ENCODE data around the gene ABCA12. TPM values are rescaled to one million over a fixed set of nuclear protein-coding genes. Genes with fewer than 3 reads are reported as not detected.

The ABCA12 gene
- total and polyA plus RNA-seq, 2 of the 13 experiments (the other 11 are each of a cell fraction or from before 2014, with no cell fraction given), result 0.02 to 0.07 TPM

DNA sequence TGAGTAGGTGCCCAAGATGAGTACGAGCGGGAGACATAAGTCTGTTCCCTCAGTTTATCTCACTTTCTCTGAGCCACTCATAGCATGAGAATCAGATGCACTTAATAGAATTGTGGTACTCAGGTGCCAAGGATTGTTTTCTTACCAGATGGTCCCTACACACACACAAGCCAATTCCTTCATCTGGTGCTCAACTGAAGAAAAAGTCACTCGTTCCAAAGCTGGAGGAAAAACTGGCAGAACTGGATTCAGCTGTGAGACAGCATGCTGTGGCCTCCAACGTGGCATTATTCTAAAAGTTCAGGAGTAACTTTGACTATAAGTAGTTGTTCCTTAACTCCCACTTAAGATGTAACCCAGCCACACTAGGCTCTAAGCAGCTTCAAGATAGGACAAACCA is 33.4 kb upstream of the ABCA12 start:
- H4K20me1 ChIP-seq (ENCODE audit: insufficient read depth, low read length), result no peaks in the 10 kb centered on the region
- 21% methylated on average over 4 of the region's 4 CpGs for WGBS (ENCODE audit: low lambda C conversion rate)
- DNase-seq (ENCODE audit: low spot score) (no peak), FAIRE-seq (no peak), ATAC-seq (no peak)
- H2AFZ ChIP-seq (ENCODE audit: low read length), result no peak overlapping the region
- ChIA-PET CTCF (ENCODE audit: low intra/inter-chr PET ratio, low total read pairs) (no interaction called here), POLR2A (no interaction called here)
- peaks cover 0 to 4% of the 10 kb centered on the region in 2 experiments; a peak in 3 of 5 replicates for H3K27me3 ChIP-seq (ENCODE audit: control insufficient read depth in 1 of 2, insufficient read depth in 2 of 2, low read length in 2 of 2)
- H3K27ac ChIP-seq (ENCODE audit: extremely low read length, insufficient read depth, low read length), result no peak overlapping the region
- no TSS peak for BruUV-seq (replicated peaks)
- no peaks in the 10 kb centered on the region for H3K36me3 ChIP-seq (replicated peaks in 1 of 2; ENCODE audit: control insufficient read depth in 1 of 2, insufficient read depth in 2 of 2, low read length in 2 of 2)
- in situ Hi-C loops (cut with HindIII; ENCODE audit: extremely low pct_ligation_motif_present, low pct_unique_long_range_greater_than_20kb), result no loop called here
- intact Hi-C loops (cut with micrococcal nuclease; ENCODE audit: unreplicated experiment), result no loop called here
- TF ChIP-seq KDM5B (CRISPR knock-in tag; IDR thresholded peaks at IDR 0.05; ENCODE audit: borderline replicate concordance), result no peak
- TF ChIP-seq HOXA9 (CRISPR knock-in tag; IDR thresholded peaks at IDR 0.05; ENCODE audit: borderline replicate concordance), result no peak
- TF ChIP-seq, protein P1, sequence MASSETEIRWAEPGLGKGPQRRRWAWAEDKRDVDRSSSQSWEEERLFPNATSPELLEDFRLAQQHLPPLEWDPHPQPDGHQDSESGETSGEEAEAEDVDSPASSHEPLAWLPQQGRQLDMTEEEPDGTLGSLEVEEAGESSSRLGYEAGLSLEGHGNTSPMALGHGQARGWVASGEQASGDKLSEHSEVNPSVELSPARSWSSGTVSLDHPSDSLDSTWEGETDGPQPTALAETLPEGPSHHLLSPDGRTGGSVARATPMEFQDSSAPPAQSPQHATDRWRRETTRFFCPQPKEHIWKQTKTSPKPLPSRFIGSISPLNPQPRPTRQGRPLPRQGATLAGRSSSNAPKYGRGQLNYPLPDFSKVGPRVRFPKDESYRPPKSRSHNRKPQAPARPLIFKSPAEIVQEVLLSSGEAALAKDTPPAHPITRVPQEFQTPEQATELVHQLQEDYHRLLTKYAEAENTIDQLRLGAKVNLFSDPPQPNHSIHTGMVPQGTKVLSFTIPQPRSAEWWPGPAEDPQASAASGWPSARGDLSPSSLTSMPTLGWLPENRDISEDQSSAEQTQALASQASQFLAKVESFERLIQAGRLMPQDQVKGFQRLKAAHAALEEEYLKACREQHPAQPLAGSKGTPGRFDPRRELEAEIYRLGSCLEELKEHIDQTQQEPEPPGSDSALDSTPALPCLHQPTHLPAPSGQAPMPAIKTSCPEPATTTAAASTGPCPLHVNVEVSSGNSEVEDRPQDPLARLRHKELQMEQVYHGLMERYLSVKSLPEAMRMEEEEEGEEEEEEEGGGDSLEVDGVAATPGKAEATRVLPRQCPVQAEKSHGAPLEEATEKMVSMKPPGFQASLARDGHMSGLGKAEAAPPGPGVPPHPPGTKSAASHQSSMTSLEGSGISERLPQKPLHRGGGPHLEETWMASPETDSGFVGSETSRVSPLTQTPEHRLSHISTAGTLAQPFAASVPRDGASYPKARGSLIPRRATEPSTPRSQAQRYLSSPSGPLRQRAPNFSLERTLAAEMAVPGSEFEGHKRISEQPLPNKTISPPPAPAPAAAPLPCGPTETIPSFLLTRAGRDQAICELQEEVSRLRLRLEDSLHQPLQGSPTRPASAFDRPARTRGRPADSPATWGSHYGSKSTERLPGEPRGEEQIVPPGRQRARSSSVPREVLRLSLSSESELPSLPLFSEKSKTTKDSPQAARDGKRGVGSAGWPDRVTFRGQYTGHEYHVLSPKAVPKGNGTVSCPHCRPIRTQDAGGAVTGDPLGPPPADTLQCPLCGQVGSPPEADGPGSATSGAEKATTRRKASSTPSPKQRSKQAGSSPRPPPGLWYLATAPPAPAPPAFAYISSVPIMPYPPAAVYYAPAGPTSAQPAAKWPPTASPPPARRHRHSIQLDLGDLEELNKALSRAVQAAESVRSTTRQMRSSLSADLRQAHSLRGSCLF (CRISPR knock-in tag; IDR thresholded peaks at IDR 0.05; ENCODE audit: borderline replicate concordance), result no peak
- TF ChIP-seq MXI1 (IDR thresholded peaks at IDR 0.05; ENCODE audit: borderline replicate concordance, low read depth, low read length), result no peak
- no peak for TF ChIP-seq HDAC1 (CRISPR knock-in tag; IDR thresholded peaks at IDR 0.05)
- H3K79me2 ChIP-seq (ENCODE audit: insufficient read depth, low read length), result no peaks in the 10 kb centered on the region
- H3K4me1 ChIP-seq (ENCODE audit: insufficient read depth, low read length), result no peaks in the 10 kb centered on the region
- H3K9me3 ChIP-seq (ENCODE audit: low read length), result no peaks in the 10 kb centered on the region
- H3K9ac ChIP-seq (ENCODE audit: insufficient read depth, low read depth, low read length), result no peak overlapping the region
- no peak overlapping the region for H3K4me3 ChIP-seq (replicated peaks in 1 of 3; ENCODE audit: insufficient read depth in 1 of 3, low read depth in 2 of 3, low read length in 3 of 3)
- no peak overlapping the region for H3K4me2 ChIP-seq (ENCODE audit: low read depth, low read length)

Data from HepG2 (cell line).